DOHH2 (cell line): ENCODE data around the gene FLNB.

Experiments
- H3F3A ChIP-seq: fragments of 200-600 bp; sonication (generic), shearing (Covaris generic); 2 replicates; pipeline ENCODE4 v1.6.0; 2016; ENCODE audit warnings: antibody characterized with exemption, mild to moderate bottlenecking; ENCODE audit not compliant: control insufficient read depth, insufficient read depth
- H3K27ac ChIP-seq: fragments of 200-600 bp; sonication (generic); 2 replicates; pipeline ENCODE4 v1.5.1; 2014; ENCODE audit warnings: low read depth, mild to moderate bottlenecking, low read length, moderate library complexity
- H3K27me3 ChIP-seq: fragments of 200-600 bp; sonication (generic); 2 replicates; pipeline ENCODE4 v1.6.1; 2014; ENCODE audit warnings: mild to moderate bottlenecking, low read length, mixed read lengths; ENCODE audit not compliant: control insufficient read depth
- H3K36me3 ChIP-seq: fragments of 200-600 bp; sonication (generic); 2 replicates; pipeline ENCODE4 v1.6.1; 2014; ENCODE audit warnings: mild to moderate bottlenecking, low read length, moderate library complexity, mixed read lengths; ENCODE audit not compliant: control insufficient read depth
- H3K4me1 ChIP-seq: fragments of 200-600 bp; sonication (generic); 2 replicates; pipeline ENCODE4 v1.6.1; 2014; ENCODE audit warnings: mild to moderate bottlenecking, low read length, mixed read lengths; ENCODE audit not compliant: control insufficient read depth
- H3K4me2 ChIP-seq: fragments of 200-600 bp; sonication (generic); 2 replicates; pipeline ENCODE4 v1.6.0; 2014; ENCODE audit warnings: mild to moderate bottlenecking, low read length, moderate library complexity
- H3K4me3 ChIP-seq: fragments of 200-600 bp; sonication (generic); 2 replicates; pipeline ENCODE4 v1.5.1; 2014; ENCODE audit warnings: mild to moderate bottlenecking, low read length, mixed read lengths
- H3K79me2 ChIP-seq: fragments of 200-600 bp; sonication (generic); 2 replicates; pipeline ENCODE4 v1.6.1; 2014; ENCODE audit warnings: mild to moderate bottlenecking, low read length, mixed read lengths; ENCODE audit not compliant: control insufficient read depth
- H3K9me2 ChIP-seq: fragments of 200-600 bp; sonication (generic); replicated peaks from 2 replicates; pipeline ENCODE4 v1.6.1; 2014; ENCODE audit warnings: mild to moderate bottlenecking, low read length, mixed read lengths; ENCODE audit not compliant: control insufficient read depth
- H3K9me3 ChIP-seq: fragments of 200-600 bp; sonication (generic); 2 replicates; pipeline ENCODE4 v1.6.1; 2014; ENCODE audit warnings: antibody characterized with exemption, low read length, mixed read lengths; ENCODE audit not compliant: control insufficient read depth, insufficient read depth
- H4K20me1 ChIP-seq: fragments of 200-600 bp; sonication (generic); 2 replicates; pipeline ENCODE4 v1.6.0; 2014; ENCODE audit warnings: low read depth, mild to moderate bottlenecking, antibody characterized with exemption, low read length, moderate library complexity; ENCODE audit not compliant: control insufficient read depth, insufficient read depth
- EZH2phosphoT487 ChIP-seq: fragments of 200-600 bp; sonication (generic); IDR thresholded peaks from 2 replicates; pipeline ENCODE4 v1.6.1; 2017; ENCODE audit warnings: borderline replicate concordance, mild to moderate bottlenecking, antibody characterized with exemption, low read length, moderate library complexity, mixed read lengths
- TF ChIP-seq, protein P1 (sequence below): fragments of 200-600 bp; sonication (generic); IDR thresholded peaks from one replicate; pipeline ENCODE4 v1.5.1; 2014; ENCODE audit warnings: antibody characterized with exemption, mild to moderate bottlenecking, low read depth, low read length; ENCODE audit not compliant: poor library complexity, severe bottlenecking

Gene FLNB

DNA sequence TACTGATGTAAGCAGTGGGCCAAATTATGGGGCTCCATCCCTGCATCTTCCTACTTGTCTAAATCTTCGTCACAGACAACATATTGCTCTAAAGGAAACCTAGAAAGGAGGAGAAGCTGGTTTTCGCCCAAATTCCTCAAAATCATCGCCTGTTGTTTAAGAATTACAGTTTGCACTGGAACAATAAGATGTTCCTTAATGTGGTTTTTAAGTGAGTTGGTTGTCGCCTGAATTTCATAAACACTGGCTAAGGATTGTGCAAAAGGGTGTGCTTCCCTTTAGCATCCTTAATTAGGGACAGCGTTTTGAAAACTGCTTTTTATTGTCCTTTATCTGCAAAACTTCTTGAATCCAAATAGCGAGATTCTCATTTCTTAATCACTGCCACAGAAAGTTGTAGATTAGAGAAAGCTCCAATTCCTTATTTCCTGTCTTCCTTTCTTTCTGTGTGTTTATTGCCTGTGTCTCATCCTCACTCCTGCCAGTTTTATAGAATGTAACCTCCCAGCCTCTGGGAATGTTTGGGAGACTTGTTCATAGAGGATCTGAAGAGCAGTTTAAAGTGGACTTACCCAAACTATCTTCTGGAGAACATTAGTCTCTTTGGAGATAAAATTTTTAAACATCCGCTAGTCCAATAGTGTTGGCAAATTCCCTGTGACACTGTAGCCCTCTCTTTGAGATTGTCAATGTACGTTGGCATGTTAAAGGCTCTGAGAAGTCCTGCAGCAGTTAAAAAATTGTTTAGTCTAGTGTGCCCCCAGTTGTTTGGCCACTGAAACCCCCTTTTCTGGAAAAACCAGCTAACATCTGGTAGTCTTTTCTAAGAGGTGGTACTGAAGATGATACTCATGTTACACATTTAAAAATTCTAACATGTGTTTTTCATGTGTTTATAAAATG, 50.4 kb downstream of the FLNB start:
- Histone ChIP-seq H3F3A (no peaks in the 10 kb centered on the region), H3K9me3 (no peaks in the 10 kb centered on the region), H3K79me2 (no peaks in the 10 kb centered on the region), H4K20me1 (no peaks in the 10 kb centered on the region), H3K4me2 (no peak overlapping the region), H3K9me2 (no peaks in the 10 kb centered on the region), H3K4me3 (no peak overlapping the region), H3K4me1 (no peaks in the 10 kb centered on the region), H3K36me3 (no peaks in the 10 kb centered on the region), H3K27me3 (no peaks in the 10 kb centered on the region), H3K27ac (no peak overlapping the region)
- TF ChIP-seq EZH2phosphoT487, result no peak
- TF ChIP-seq, protein P1, sequence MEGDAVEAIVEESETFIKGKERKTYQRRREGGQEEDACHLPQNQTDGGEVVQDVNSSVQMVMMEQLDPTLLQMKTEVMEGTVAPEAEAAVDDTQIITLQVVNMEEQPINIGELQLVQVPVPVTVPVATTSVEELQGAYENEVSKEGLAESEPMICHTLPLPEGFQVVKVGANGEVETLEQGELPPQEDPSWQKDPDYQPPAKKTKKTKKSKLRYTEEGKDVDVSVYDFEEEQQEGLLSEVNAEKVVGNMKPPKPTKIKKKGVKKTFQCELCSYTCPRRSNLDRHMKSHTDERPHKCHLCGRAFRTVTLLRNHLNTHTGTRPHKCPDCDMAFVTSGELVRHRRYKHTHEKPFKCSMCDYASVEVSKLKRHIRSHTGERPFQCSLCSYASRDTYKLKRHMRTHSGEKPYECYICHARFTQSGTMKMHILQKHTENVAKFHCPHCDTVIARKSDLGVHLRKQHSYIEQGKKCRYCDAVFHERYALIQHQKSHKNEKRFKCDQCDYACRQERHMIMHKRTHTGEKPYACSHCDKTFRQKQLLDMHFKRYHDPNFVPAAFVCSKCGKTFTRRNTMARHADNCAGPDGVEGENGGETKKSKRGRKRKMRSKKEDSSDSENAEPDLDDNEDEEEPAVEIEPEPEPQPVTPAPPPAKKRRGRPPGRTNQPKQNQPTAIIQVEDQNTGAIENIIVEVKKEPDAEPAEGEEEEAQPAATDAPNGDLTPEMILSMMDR, result no peak

DNA sequence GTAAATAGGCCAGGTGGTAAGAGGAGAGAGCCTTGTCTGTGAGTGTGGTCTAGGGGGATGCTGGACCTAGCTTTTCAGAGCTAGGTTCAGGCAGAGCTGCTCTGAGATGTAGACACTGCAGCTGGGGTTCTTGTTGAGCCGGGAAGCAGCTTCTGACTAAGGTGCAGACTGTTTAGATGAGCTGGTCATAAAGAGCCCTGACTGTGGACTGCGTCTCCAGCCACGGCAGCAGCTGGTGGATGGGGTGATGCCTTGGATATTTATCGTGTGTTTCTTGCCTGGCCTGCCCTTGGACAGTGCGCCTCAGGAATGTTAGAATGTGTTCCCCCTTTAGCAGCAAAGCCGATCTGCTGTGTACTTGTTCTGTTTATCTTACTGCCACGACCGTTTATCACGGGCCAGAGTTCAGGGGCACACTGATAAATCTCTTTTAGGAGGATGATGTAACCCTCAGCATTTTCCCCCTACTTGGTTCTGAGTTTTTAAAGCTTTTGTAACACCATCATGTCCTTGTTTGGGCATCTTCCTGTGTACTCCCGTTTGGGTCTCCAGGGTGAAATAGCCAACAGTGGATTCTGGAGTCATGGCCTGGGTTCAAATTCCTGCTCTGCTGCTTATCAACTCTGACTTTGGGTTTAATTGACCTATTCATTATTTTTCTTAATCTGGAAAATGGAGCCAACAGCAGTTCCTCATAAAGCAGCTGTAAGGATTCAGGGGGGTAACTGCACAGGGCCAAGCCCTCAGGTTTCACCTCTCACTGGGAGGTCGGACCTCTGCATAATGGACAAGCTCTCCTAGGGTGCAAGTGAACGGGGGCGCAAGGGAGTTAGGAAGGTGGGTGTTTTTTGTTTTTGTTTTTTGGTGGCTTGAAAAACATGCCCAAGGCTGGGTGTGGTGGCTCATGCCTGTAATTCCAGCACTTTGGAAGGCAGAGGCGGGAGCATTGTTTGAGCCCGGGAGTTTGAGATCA, 51.4 kb downstream of the FLNB start:
- no peak overlapping the region for H3K27ac ChIP-seq

DNA sequence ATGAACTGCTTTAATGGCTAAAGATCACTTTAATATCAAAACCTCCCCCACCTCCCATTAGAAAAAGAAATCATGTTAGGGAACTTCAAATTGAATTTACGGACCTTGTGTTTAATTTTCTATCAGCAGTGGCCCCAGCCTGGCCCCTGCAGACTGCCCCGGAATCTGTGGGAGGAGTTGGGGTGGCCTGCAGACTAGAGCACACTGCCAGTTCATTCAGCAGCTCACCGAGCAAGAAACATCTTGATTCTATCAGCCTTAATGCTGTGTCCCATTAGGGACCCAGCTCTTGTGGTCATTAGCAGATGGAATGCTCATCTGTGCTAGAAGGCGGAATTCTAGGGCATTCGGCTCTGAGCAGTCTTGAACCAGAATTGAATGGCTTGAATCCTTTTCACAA, 54.2 kb downstream of the FLNB start:
- H4K20me1 ChIP-seq, result no peaks in the 10 kb centered on the region
- H3K79me2 ChIP-seq, result no peaks in the 10 kb centered on the region
- no peak for TF ChIP-seq EZH2phosphoT487
- TF ChIP-seq, protein P1, result no peak
- no peak overlapping the region for H3K4me2 ChIP-seq
- no peaks in the 10 kb centered on the region for H3K9me3 ChIP-seq
- H3K4me3 ChIP-seq, result no peak overlapping the region
- no peaks in the 10 kb centered on the region for H3K36me3 ChIP-seq
- no peaks in the 10 kb centered on the region for H3K9me2 ChIP-seq
- H3K27me3 ChIP-seq, result no peaks in the 10 kb centered on the region
- no peak overlapping the region for H3K27ac ChIP-seq
- no peaks in the 10 kb centered on the region for H3K4me1 ChIP-seq
- no peaks in the 10 kb centered on the region for H3F3A ChIP-seq

More for the DNA sequence above, 51.4 kb downstream of the FLNB start:
- Histone ChIP-seq H3K9me2 (no peaks in the 10 kb centered on the region), H3K36me3 (no peaks in the 10 kb centered on the region), H3F3A (no peaks in the 10 kb centered on the region), H4K20me1 (no peaks in the 10 kb centered on the region), H3K4me1 (no peaks in the 10 kb centered on the region), H3K9me3 (no peaks in the 10 kb centered on the region), H3K4me2 (no peak overlapping the region), H3K79me2 (no peaks in the 10 kb centered on the region), H3K4me3 (no peak overlapping the region), H3K27me3 (no peaks in the 10 kb centered on the region)
- TF ChIP-seq, protein P1, result no peak
- no peak for TF ChIP-seq EZH2phosphoT487
